GM18951 (cell line): ENCODE data around the gene TAF1C.
"Not testable (repeated sequence)": the region's sequence is repeated elsewhere in the genome, so short reads cannot be mapped to it uniquely, and the experiment has no call there.

Experiments used
- POLR2A ChIP-seq: IDR thresholded peaks from 4 replicates; pipeline ENCODE4 v1.6.1; 2011; ENCODE audit warnings: mild to moderate bottlenecking; ENCODE audit not compliant: insufficient read length, insufficient read depth; ENCODE audit errors: extremely low read depth
- in situ Hi-C: fragments of 300-500 bp; cut with MboI; formaldehyde crosslinking; loops from one replicate; pipeline ENCODE4 v1.12.0; 2022; ENCODE audit warnings: low sequenced_read_pairs, mixed read lengths, inconsistent platforms; ENCODE audit not compliant: unreplicated experiment

TAF1C gene

GRCh38 chr16:84220851-84221250 lies 34.0 kb upstream of the TAF1C start:
- TF ChIP-seq POLR2A, result no peak
- in situ Hi-C loops, result no loop called here

- in situ Hi-C loops, result no loop called here
These were observed 32.1 kb upstream of the TAF1C start for GRCh38 chr16:84218956-84219355.

GRCh38 chr16:84218176-84218823 lies 31.4 kb upstream of the TAF1C start:
- in situ Hi-C loops, result no loop called here
- no peak for TF ChIP-seq POLR2A

More at GRCh38 chr16:84218956-84219355, 32.1 kb upstream of the TAF1C start:
- no peak for TF ChIP-seq POLR2A

GRCh38 chr16:84216144-84216543 lies 29.3 kb upstream of the TAF1C start:
- in situ Hi-C loops, result not testable (repeated sequence)

- in situ Hi-C loops, result no loop called here
- TF ChIP-seq POLR2A, result no peak
These were observed 28.7 kb upstream of the TAF1C start for GRCh38 chr16:84215531-84215930.

- TF ChIP-seq POLR2A, result no peak
- in situ Hi-C loops, result no loop called here
These were observed 27.7 kb upstream of the TAF1C start for GRCh38 chr16:84214451-84215066.

GRCh38 chr16:84212631-84213030 lies 25.8 kb upstream of the TAF1C start:
- in situ Hi-C loops, result no loop called here
- no peak for TF ChIP-seq POLR2A

- in situ Hi-C loops, result no loop called here
- no peak for TF ChIP-seq POLR2A
These were observed 25.3 kb upstream of the TAF1C start for GRCh38 chr16:84212154-84212553.

- in situ Hi-C loops, result no loop called here
- no peak for TF ChIP-seq POLR2A
These were observed 23.1 kb upstream of the TAF1C start for GRCh38 chr16:84209989-84210388.

GRCh38 chr16:84207879-84208278 lies 21.0 kb upstream of the TAF1C start:
- TF ChIP-seq POLR2A, result no peak
- in situ Hi-C loops, result no loop called here

- TF ChIP-seq POLR2A, result no peak
- in situ Hi-C loops, result no loop called here
These were observed 20.4 kb upstream of the TAF1C start for GRCh38 chr16:84207251-84207650.

GRCh38 chr16:84205976-84206691 lies 19.3 kb upstream of the TAF1C start:
- in situ Hi-C loops, result no loop called here
- no peak for TF ChIP-seq POLR2A

- in situ Hi-C loops, result not testable (repeated sequence)
These were observed 18.3 kb upstream of the TAF1C start for GRCh38 chr16:84205123-84205522.

- in situ Hi-C loops, result not testable (repeated sequence)
These were observed 17.7 kb upstream of the TAF1C start for GRCh38 chr16:84204551-84204950.
